Stimulated activated naive B cell treated with anti-CD40 and anti-IgM and Interleukin-4, amounts not matched to agents 10 μg/mL and 1 μg/mL and 100 μg/mL, for 72 hours (primary cell): ENCODE measurements around the gene BMP5.

Source experiments
- ATAC-seq, 2 donors: fragments of 150-1000 bp; cut with Tn5 transposase; replicated peaks; 2 replicates each; pipeline ENCODE4 v1.10.0; 2021; ENCODE audit warnings: moderate library complexity in 1 of 2
- DNase-seq: peaks from one replicate; pipeline ENCODE4 v3.0.0; 2021
- H3K27ac Mint-ChIP-seq: one replicate; pipeline ENCODE4 v1.8.0; 2022; ENCODE audit warnings: mild to moderate bottlenecking, mixed read lengths
- H3K27me3 Mint-ChIP-seq, 2 donors: one replicate each; pipeline ENCODE4 v1.8.0; 2022; ENCODE audit warnings: mixed read lengths in 2 of 2
- H3K36me3 Mint-ChIP-seq, 2 donors: one replicate each; pipeline ENCODE4 v1.8.0; 2022; ENCODE audit warnings: mixed read lengths in 2 of 2, mild to moderate bottlenecking in 1 of 2
- H3K4me1 Mint-ChIP-seq, 2 donors: one replicate each; pipeline ENCODE4 v1.8.0; 2022; ENCODE audit warnings: mixed read lengths in 2 of 2, mild to moderate bottlenecking in 1 of 2
- H3K4me3 Mint-ChIP-seq, 2 donors: one replicate each; pipeline ENCODE4 v1.8.0; 2022; ENCODE audit warnings: mild to moderate bottlenecking in 2 of 2, mixed read lengths in 2 of 2, moderate library complexity in 1 of 2
- H3K9me3 Mint-ChIP-seq, 2 donors: one replicate each; pipeline ENCODE4 v1.8.0; 2022; ENCODE audit warnings: mixed read lengths in 2 of 2, mild to moderate bottlenecking in 1 of 2

BMP5 gene

DNA sequence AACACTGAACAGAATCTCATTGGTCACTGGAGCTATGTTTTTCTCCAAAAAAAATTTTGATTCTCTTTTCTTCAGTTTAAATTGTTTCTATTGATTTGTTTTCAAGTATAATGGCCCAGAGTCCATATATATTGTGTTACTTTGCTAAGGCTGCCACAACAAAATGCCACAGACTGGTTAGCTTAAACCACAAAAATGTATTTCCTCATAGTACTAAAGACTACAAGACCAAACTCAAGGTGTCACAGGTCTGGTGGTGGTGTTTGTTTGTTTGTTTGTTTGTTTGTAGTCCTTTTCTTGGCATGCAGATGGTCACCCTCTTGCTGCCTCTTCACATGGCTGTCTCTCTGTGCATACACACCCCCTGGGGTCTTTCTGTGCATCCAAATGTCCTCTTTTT is 34.0 kb downstream of the BMP5 start:
- Mint-ChIP-seq H3K4me1 (no peaks in the 10 kb centered on the region), H3K9me3 (peaks cover 5% of the 10 kb centered on the region in 2 donors), H3K27ac (no peak overlapping the region), H3K36me3 (peaks cover 0 to 2% of the 10 kb centered on the region in 2 donors), H3K4me3 (no peak overlapping the region), H3K27me3 (no peaks in the 10 kb centered on the region)
- DNase-seq (no peak), ATAC-seq (no peak)

DNA sequence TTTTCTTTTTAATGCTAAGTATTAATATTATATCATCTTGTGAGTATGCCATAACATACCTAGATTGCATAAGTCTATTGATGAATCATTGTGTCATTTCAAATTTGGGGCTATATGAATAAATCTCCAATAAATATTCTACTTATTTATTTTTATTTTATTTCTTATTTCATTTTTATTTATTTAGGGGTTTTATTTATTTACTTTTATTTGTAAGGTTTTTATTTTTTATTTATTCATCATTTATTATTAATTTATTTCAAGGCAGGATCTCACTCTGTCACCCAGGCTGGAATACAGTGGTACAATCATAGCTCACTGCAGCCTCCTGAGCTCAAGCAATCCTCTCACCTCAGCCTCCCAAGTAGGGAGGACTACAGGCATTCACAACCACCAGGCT is 36.3 kb downstream of the BMP5 start:
- H3K4me1 Mint-ChIP-seq = no peaks in the 10 kb centered on the region
- no peak overlapping the region for H3K4me3 Mint-ChIP-seq
- DNase-seq = no peak
- no peak overlapping the region for H3K27ac Mint-ChIP-seq
- H3K9me3 Mint-ChIP-seq = peaks cover 5% of the 10 kb centered on the region in 2 donors
- H3K36me3 Mint-ChIP-seq = peaks cover 0 to 2% of the 10 kb centered on the region in 2 donors
- no peak for ATAC-seq
- H3K27me3 Mint-ChIP-seq = no peaks in the 10 kb centered on the region

DNA sequence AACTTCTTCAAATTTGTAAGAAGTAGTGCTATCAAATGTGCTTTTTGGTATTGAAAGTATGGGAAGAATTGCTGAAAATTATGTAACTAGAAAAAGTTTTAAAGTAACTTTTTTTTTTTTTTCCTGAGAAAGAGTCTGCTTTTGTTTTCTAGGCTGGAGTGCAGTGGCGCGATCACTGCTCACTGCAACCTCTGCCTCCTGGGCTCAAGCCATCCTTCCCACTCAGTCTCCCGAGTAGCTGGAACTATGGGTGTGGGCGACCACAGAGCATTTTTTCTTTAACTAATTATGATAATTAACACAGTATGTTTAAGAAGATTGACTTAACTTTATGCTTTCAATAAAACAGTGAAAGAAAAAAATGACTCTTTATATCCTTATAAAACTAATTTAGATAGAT is 38.4 kb downstream of the BMP5 start:
- H3K4me3 Mint-ChIP-seq = no peak overlapping the region
- DNase-seq (no peak), ATAC-seq (no peak)
- H3K9me3 Mint-ChIP-seq = peaks cover 5% of the 10 kb centered on the region in 2 donors
- H3K4me1 Mint-ChIP-seq = no peaks in the 10 kb centered on the region
- H3K36me3 Mint-ChIP-seq = peaks cover 0 to 2% of the 10 kb centered on the region in 2 donors
- no peak overlapping the region for H3K27ac Mint-ChIP-seq
- H3K27me3 Mint-ChIP-seq = no peaks in the 10 kb centered on the region

DNA sequence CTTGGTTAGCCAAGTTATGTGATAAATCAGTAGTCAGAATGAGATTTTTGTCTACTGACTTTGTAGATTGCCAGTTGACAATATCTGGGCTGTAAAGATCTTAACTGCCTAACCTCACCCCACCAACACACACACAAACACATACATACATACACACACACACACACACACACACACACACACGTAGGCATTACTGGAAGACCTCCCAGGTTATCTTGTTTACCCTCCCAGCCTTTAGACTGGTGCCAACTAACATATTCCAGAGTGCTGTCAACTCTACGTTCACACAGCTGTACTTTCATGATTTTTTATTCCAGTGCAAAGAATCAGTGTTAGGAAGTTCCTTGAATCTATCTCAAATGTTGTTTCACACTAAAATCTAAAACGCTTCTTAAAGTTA is 38.9 kb downstream of the BMP5 start:
- Mint-ChIP-seq H3K4me1 (no peaks in the 10 kb centered on the region), H3K27ac (no peak overlapping the region), H3K36me3 (peaks cover 0 to 2% of the 10 kb centered on the region in 2 donors), H3K27me3 (no peaks in the 10 kb centered on the region), H3K4me3 (no peak overlapping the region), H3K9me3 (peaks cover 5% of the 10 kb centered on the region in 2 donors)
- ATAC-seq = no peak
- DNase-seq = no peak

DNA sequence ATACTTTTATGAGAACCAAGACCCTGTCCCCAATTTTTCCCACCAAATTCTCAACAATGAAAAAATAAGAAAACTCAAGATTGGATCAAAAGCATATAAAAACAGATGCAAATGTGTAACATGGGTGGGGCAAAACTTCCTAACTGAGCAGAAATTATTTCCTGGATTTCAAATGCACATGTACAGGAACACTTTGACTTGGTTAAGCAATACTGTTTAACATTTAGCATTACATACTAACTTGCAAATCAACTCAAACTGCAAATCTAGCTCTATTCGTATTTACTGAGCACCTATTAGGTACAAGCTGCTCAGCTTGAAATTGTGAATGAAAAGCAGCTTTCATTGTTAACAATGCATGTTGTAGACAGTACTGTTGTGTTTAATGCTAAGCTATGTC is 40.2 kb downstream of the BMP5 start:
- no peak overlapping the region for H3K27ac Mint-ChIP-seq

DNA sequence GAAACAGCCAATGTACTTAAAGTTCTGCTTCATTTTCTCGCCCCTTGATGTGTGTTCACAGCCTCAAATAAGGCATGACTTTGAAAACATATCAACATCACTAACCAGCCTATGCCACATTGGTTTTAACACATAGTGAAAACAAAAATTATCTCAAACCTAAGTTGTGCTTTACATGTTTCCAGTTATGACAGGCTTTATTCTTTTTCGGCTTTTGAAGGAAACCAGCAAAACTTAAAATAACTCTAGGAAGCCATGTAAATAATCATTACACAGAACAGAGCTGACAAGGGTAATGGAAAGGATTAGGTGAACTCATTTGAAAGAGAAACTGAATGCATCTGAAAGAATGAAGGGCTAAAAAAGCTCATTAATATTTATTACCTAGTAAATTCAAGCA is 42.1 kb downstream of the BMP5 start:
- Mint-ChIP-seq H3K27me3 (no peaks in the 10 kb centered on the region), H3K4me1 (no peaks in the 10 kb centered on the region), H3K27ac (no peak overlapping the region), H3K4me3 (no peak overlapping the region), H3K36me3 (peaks cover 0 to 2% of the 10 kb centered on the region in 2 donors), H3K9me3 (peaks cover 5% of the 10 kb centered on the region in 2 donors)
- DNase-seq = no peak
- ATAC-seq = no peak

More for the DNA sequence above, 40.2 kb downstream of the BMP5 start:
- Mint-ChIP-seq H3K9me3 (peaks cover 5% of the 10 kb centered on the region in 2 donors), H3K4me3 (no peak overlapping the region), H3K36me3 (peaks cover 0 to 2% of the 10 kb centered on the region in 2 donors), H3K27me3 (no peaks in the 10 kb centered on the region), H3K4me1 (no peaks in the 10 kb centered on the region)
- no peak for ATAC-seq
- DNase-seq = no peak

DNA sequence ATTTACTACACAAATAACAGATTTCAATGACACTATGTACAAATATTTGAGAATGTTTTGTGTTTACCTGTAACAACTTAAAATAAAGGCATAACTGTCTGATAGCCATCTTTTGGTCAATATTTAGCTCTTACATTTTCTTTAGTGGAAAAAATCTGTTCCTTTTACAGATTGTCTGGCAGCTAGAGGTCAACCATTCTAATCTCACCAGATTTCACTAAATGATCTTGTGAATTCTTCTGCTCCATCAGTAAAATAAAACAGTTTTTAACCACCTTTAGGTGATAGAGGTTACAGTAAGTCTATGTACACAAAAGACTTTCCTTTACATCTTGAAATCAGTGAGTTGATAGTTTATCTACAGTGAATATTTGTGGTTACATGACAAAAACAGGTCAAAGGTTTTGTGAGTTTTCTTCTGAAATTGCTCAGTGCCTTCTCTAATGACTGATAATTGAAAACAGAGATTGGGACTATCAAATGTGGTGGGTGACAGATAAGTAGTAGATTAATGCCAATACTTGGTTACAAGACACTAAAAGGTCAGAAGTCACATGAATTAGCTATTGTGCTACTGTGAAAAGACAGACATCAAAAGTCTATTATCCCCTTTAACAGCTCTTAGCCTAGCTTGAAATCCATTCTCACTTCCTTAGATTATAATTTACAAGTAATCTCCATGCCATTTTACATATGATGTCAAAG is 47.4 kb downstream of the BMP5 start:
- peaks cover 0 to 1% of the 10 kb centered on the region in 2 donors for H3K36me3 Mint-ChIP-seq
- DNase-seq = no peak
- no peak for ATAC-seq
- no peak overlapping the region for H3K27ac Mint-ChIP-seq
- H3K4me1 Mint-ChIP-seq = no peaks in the 10 kb centered on the region
- no peaks in the 10 kb centered on the region for H3K9me3 Mint-ChIP-seq
- no peak overlapping the region for H3K4me3 Mint-ChIP-seq
- H3K27me3 Mint-ChIP-seq = no peaks in the 10 kb centered on the region

DNA sequence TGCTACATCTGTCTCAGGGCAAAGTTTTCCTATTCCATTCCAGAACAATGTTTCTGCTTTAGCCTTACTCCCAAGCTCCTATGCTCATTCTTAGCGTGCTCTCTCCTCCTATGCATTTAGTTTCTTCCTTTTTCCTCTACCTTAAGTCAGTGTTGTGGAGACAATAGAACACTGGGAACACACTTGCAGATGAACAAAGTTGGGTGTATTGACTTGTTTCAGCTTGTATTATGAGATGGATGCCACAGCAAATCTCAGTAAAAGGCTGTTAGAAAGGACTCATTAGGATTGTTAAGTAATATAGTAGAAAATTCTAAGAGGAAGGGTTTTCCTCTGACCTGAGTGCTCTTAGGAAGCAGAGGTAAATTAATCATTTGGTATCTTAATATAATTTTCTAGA is 48.4 kb downstream of the BMP5 start:
- ATAC-seq (no peak), DNase-seq (no peak)
- Mint-ChIP-seq H3K4me1 (no peaks in the 10 kb centered on the region), H3K9me3 (no peaks in the 10 kb centered on the region), H3K27me3 (no peaks in the 10 kb centered on the region), H3K36me3 (peaks cover 0 to 1% of the 10 kb centered on the region in 2 donors), H3K4me3 (no peak overlapping the region), H3K27ac (no peak overlapping the region)

DNA sequence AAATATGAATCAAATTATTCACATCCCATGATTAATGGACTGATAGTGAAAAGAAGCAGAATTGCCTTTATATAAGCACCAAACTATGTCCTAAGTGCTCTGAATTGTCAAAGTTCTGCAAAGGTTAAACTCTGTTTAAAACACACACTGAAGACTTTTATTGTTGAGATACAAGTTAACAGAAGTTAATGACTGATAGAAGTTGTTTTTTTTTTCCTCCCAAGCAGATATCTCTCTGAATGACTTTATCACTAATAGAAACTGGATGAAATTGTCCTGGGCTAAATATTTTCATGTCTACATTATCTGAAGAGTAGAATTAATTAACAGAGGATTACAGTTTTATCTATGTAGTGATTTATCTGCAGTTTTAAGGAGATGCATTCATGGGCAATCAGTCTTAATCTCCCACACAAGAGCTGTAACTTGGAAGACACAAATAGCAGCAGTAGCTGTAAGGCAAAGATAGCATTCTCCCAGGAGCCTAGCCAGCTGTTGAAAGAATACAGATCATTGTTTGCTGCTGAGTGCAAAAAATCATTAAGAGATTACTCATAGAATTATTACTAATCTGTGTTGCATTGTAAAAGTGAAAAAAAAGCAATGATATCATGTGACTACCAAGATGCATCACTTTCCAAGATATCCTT is 49.9 kb downstream of the BMP5 start:
- Mint-ChIP-seq H3K9me3 (no peaks in the 10 kb centered on the region), H3K27me3 (no peaks in the 10 kb centered on the region), H3K36me3 (peaks cover 0 to 1% of the 10 kb centered on the region in 2 donors), H3K27ac (no peak overlapping the region), H3K4me3 (no peak overlapping the region), H3K4me1 (no peaks in the 10 kb centered on the region)
- ATAC-seq = no peak
- no peak for DNase-seq

DNA sequence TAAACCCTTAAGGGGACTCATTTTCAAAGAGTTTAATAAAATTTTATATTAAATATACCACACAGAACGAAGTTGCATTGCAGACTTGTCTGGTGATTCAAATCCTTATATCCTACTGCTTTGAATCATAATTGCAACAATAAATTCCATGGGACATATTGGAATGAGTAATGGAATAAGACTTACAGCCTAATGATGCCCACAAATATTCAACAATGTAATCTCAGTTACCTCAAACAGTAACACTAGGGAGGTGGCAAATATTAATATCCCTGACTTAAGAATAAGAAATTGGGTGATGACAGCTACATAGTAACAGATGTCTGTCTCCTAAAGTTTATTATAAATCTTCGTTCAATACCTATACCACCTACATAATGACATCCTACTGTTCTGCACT is 52.6 kb downstream of the BMP5 start:
- Mint-ChIP-seq H3K4me3 (no peak overlapping the region), H3K9me3 (no peaks in the 10 kb centered on the region), H3K27ac (no peak overlapping the region), H3K27me3 (no peaks in the 10 kb centered on the region), H3K36me3 (peaks cover 0 to 1% of the 10 kb centered on the region in 2 donors), H3K4me1 (no peaks in the 10 kb centered on the region)
- DNase-seq = no peak
- no peak for ATAC-seq

DNA sequence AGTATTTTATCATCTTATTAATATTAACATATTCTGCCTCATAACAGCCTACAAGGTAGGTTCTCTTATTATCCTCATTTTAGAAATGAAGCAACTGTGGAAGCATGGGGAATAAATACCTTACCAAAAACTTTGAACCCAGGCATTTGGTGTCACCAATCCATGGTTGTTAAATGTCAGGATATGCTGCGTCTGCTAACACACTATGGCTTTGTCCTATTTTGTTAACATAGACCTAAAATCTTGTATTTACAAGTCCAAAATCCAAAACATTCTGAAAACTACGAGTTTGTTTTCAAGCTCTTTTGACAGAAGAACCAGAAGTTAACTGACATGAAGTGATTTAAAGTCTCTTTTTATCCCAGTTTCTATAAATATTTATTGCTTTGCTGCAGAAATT is 53.4 kb downstream of the BMP5 start:
- H3K4me3 Mint-ChIP-seq = no peak overlapping the region
- H3K4me1 Mint-ChIP-seq = no peaks in the 10 kb centered on the region
- H3K27me3 Mint-ChIP-seq = no peaks in the 10 kb centered on the region
- peaks cover 0 to 1% of the 10 kb centered on the region in 2 donors for H3K36me3 Mint-ChIP-seq
- no peaks in the 10 kb centered on the region for H3K9me3 Mint-ChIP-seq
- ATAC-seq = no peak
- no peak for DNase-seq
- H3K27ac Mint-ChIP-seq = no peak overlapping the region

DNA sequence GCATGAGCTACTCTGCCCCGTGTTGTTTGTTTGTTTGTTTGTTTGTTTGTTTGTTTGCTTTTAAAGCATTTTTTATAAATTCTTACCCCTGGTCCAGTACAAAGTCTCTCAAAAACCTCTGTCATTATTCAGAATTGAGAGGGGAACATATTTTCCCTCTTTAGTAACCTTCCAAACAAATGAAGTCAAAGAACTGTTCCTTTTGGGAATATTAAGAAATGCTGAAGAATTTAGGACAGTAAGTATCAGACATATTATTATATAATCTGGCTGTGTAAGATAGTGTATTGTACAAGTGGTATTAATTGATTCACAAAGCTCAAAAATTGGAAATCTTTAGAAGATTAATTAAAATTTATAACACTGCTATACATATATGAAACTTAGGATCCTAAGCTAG is 54.7 kb downstream of the BMP5 start:
- H3K9me3 Mint-ChIP-seq = peaks cover 0 to 4% of the 10 kb centered on the region in 2 donors
- no peak overlapping the region for H3K27ac Mint-ChIP-seq
- H3K4me1 Mint-ChIP-seq = no peaks in the 10 kb centered on the region
- H3K27me3 Mint-ChIP-seq = no peaks in the 10 kb centered on the region
- no peaks in the 10 kb centered on the region for H3K36me3 Mint-ChIP-seq
- H3K4me3 Mint-ChIP-seq = no peak overlapping the region
- DNase-seq = no peak
- ATAC-seq = no peak

DNA sequence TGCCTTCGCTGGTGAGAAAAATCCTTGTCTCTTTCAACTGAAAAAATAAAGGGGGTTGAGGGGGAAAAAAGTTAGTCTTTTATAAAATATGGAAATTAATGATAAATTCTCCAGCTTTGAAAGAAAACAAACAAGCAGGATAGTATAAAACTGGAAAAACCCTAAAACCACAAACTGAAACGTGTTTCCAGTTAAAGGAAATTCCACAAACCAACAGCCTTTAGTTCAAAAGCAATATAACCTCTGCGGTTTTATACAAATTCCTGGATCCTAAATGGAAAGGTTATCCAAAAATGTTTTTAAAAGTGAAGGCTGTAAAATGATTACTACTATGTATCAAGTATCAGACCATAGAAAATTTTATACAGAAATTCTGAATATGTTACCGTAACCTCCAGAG is 55.6 kb downstream of the BMP5 start:
- H3K9me3 Mint-ChIP-seq = peaks cover 0 to 4% of the 10 kb centered on the region in 2 donors
- H3K4me1 Mint-ChIP-seq = no peaks in the 10 kb centered on the region
- DNase-seq (no peak), ATAC-seq (no peak)
- H3K36me3 Mint-ChIP-seq = no peaks in the 10 kb centered on the region
- H3K27ac Mint-ChIP-seq = no peak overlapping the region
- no peaks in the 10 kb centered on the region for H3K27me3 Mint-ChIP-seq
- no peak overlapping the region for H3K4me3 Mint-ChIP-seq

DNA sequence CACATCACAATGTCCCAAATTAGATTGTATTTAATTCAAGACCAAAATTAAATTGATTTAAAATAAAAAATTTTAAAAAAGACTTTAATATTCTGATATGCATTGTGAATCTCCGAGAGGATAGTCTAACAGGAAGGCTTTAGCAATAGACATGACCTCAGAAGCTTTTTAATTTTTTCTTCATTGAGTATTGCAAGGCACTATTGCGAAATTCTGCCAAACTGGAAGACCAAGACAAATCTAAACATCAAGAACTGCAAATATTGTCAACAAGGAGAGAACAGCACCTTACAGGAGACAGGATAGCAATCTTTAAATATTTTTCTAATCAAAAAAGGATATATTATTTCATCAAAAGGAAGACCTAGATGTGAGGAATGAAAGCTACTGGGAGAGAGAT is 56.9 kb downstream of the BMP5 start:
- DNase-seq (no peak), ATAC-seq (no peak)
- no peak overlapping the region for H3K27ac Mint-ChIP-seq
- no peak overlapping the region for H3K4me3 Mint-ChIP-seq
- H3K36me3 Mint-ChIP-seq = no peaks in the 10 kb centered on the region
- H3K9me3 Mint-ChIP-seq = peaks cover 0 to 4% of the 10 kb centered on the region in 2 donors
- H3K27me3 Mint-ChIP-seq = no peaks in the 10 kb centered on the region
- no peaks in the 10 kb centered on the region for H3K4me1 Mint-ChIP-seq

DNA sequence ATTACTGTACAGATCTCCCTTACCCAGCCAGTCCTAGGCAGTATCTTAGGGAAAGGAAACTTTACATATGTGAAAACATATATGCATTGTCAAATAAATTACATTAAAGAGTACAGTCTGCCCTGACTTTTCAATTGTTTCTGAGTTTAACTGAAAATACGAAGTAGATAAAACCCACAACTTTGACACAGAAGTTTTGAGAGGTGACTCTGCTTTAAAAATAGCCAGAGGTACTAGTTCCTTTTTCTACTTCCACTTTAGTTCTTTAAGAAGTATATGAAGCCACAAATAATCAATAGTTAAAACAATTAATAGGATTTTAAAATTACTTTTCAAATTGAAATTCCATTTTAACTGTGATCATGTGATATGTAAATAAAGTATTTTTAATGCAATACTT is 62.9 kb downstream of the BMP5 start:
- Mint-ChIP-seq H3K4me1 (no peaks in the 10 kb centered on the region), H3K27ac (no peak overlapping the region), H3K4me3 (no peak overlapping the region), H3K36me3 (no peaks in the 10 kb centered on the region), H3K9me3 (peaks cover 3 to 6% of the 10 kb centered on the region in 2 donors), H3K27me3 (no peaks in the 10 kb centered on the region)
- no peak for ATAC-seq
- DNase-seq = no peak
